GM13976 (cell line): ENCODE results near the gene PIM3.
A peak's percentile ranks its signal among the peaks of the same experiment; 100 is the strongest.

Experiments used
- DNase-seq: peaks from one replicate; pipeline ENCODE4 v3.0.0; 2012; ENCODE audit warnings: low spot score
- CTCF ChIP-seq: IDR thresholded peaks from 2 replicates; pipeline ENCODE4 v1.5.1; 2012; ENCODE audit warnings: borderline replicate concordance, mild to moderate bottlenecking; ENCODE audit not compliant: insufficient read depth; ENCODE audit errors: extremely low read depth, missing control alignments, control extremely low read depth
- in situ Hi-C: fragments of 300-500 bp; cut with MboI; formaldehyde crosslinking; loops from one replicate; pipeline ENCODE4 v1.12.0; 2022; ENCODE audit warnings: low sequenced_read_pairs, mixed read lengths, inconsistent platforms; ENCODE audit not compliant: unreplicated experiment

The PIM3 gene

GRCh38 chr22:50000587-50001387 lies 40.2 kb downstream of the PIM3 start:
- in situ Hi-C loops: no loop called here
- DNase-seq: peak; percentile 32

GRCh38 chr22:50001388-50002231 lies 41.0 kb downstream of the PIM3 start:
- no peak for DNase-seq
- TF ChIP-seq CTCF: no peak
- in situ Hi-C loops: no loop called here

More at GRCh38 chr22:50000587-50001387, 40.2 kb downstream of the PIM3 start:
- no peak for TF ChIP-seq CTCF

- no peak for DNase-seq
- in situ Hi-C loops: no loop called here
- TF ChIP-seq CTCF: no peak
These were observed 42.2 kb downstream of the PIM3 start for GRCh38 chr22:50002791-50003190.

- TF ChIP-seq CTCF: no peak
- no peak for DNase-seq
- in situ Hi-C loops: no loop called here
These were observed 44.3 kb downstream of the PIM3 start for GRCh38 chr22:50004918-50005317.

- TF ChIP-seq CTCF: no peak
- no peak for DNase-seq
- in situ Hi-C loops: no loop called here
These were observed 46.5 kb downstream of the PIM3 start for GRCh38 chr22:50007057-50007511.

- in situ Hi-C loops: no loop called here
These were observed 47.8 kb downstream of the PIM3 start for GRCh38 chr22:50008151-50009040.

More at GRCh38 chr22:50008151-50009040, 47.8 kb downstream of the PIM3 start:
- no peak for TF ChIP-seq CTCF
- DNase-seq: no peak
